Activated naive CD8-positive, alpha-beta T cell treated with anti-CD3 and anti-CD28 coated beads, Interleukin-2, amount 10 ng/mL, durations not matched to agents 7 days and 5 days (primary cell): ENCODE results near the gene DNAH10. TPM values are rescaled to one million over a fixed set of nuclear protein-coding genes. Genes with fewer than 3 reads are reported as not detected.

Experiments
- ATAC-seq: fragments of 150-1000 bp; cut with Tn5 transposase; one replicate; pipeline ENCODE4 v1.10.0; 2021; ENCODE audit warnings: low read depth, moderate library complexity
- POLR2A ChIA-PET: fragments of 350-600 bp; sonication (Branson Sonifier 250); formaldehyde crosslinking; loops from one replicate; lab custom pipeline; 2021; ENCODE audit warnings: antibody characterized with exemption; lab: Charles Lee
- DNase-seq: peaks from one replicate; pipeline ENCODE4 v3.0.0; 2021
- H3K27ac Mint-ChIP-seq: one replicate; pipeline ENCODE4 v1.8.0; 2022; ENCODE audit warnings: mild to moderate bottlenecking, mixed read lengths
- H3K27me3 Mint-ChIP-seq: one replicate; pipeline ENCODE4 v1.8.0; 2022; ENCODE audit warnings: mild to moderate bottlenecking, moderate library complexity, mixed read lengths
- H3K36me3 Mint-ChIP-seq: one replicate; pipeline ENCODE4 v1.8.0; 2021; ENCODE audit warnings: mild to moderate bottlenecking, mixed read lengths
- H3K4me1 Mint-ChIP-seq: one replicate; pipeline ENCODE4 v1.8.0; 2021; ENCODE audit warnings: mixed read lengths
- H3K4me3 Mint-ChIP-seq: one replicate; pipeline ENCODE4 v1.8.0; 2022; ENCODE audit warnings: mild to moderate bottlenecking, moderate library complexity, mixed read lengths
- H3K9me3 Mint-ChIP-seq: one replicate; pipeline ENCODE4 v1.8.0; 2021; ENCODE audit warnings: mixed read lengths
- total RNA-seq, 2 experiments: library from RNA; stranded (reverse); gene quantifications; one replicate each; pipeline ENCODE4 v1.2.3, GENCODE V29; 2021

Gene DNAH10
- total RNA-seq, 2 experiments from 2014 or later = 0.28 to 0.34 TPM

GRCh38 chr12:123726244-123726643, 35.9 kb upstream of the DNAH10 start:
- Mint-ChIP-seq H3K36me3 (peaks cover 32% of the 10 kb centered on the region), H3K9me3 (no peaks in the 10 kb centered on the region), H3K27me3 (no peaks in the 10 kb centered on the region), H3K4me3 (no peak overlapping the region), H3K27ac (peak overlapping the region; percentile 21), H3K4me1 (peaks cover 18% of the 10 kb centered on the region)
- DNase-seq = no peak
- no peak for ATAC-seq
- POLR2A ChIA-PET = interaction anchor here (4.5 kb wide), 1 partner anchor 13 kb away, joined by 29 read pairs; the partner anchor contains the start of gene ATP6V0A2

- no peak for DNase-seq
- no peak overlapping the region for H3K4me3 Mint-ChIP-seq
- no peaks in the 10 kb centered on the region for H3K27me3 Mint-ChIP-seq
- H3K36me3 Mint-ChIP-seq = peaks cover 38% of the 10 kb centered on the region
- POLR2A ChIA-PET = interaction anchor here (0.7 kb wide), 1 partner anchor 393 kb away, joined by 4 read pairs; no protein-coding TSS in a partner anchor
- no peak for ATAC-seq
- H3K9me3 Mint-ChIP-seq = no peaks in the 10 kb centered on the region
- H3K27ac Mint-ChIP-seq = no peak overlapping the region
- H3K4me1 Mint-ChIP-seq = peaks cover 20% of the 10 kb centered on the region
These were observed 35.1 kb upstream of the DNAH10 start for GRCh38 chr12:123726962-123727361.

GRCh38 chr12:123727878-123728277, 34.2 kb upstream of the DNAH10 start:
- Mint-ChIP-seq H3K27me3 (no peaks in the 10 kb centered on the region), H3K4me1 (peaks cover 20% of the 10 kb centered on the region), H3K9me3 (no peaks in the 10 kb centered on the region), H3K27ac (no peak overlapping the region), H3K4me3 (no peak overlapping the region), H3K36me3 (peaks cover 40% of the 10 kb centered on the region)
- ATAC-seq (no peak), DNase-seq (no peak)
- POLR2A ChIA-PET = interaction anchor here (0.7 kb wide), 1 partner anchor 394 kb away, joined by 4 read pairs; no protein-coding TSS in a partner anchor

- H3K9me3 Mint-ChIP-seq = no peaks in the 10 kb centered on the region
- no peaks in the 10 kb centered on the region for H3K27me3 Mint-ChIP-seq
- peaks cover 8% of the 10 kb centered on the region for H3K4me1 Mint-ChIP-seq
- no peak overlapping the region for H3K27ac Mint-ChIP-seq
- no peak overlapping the region for H3K4me3 Mint-ChIP-seq
- ATAC-seq (no peak), DNase-seq (no peak)
- POLR2A ChIA-PET = no interaction called here
- peaks cover 41% of the 10 kb centered on the region for H3K36me3 Mint-ChIP-seq
These were observed 30.5 kb upstream of the DNAH10 start for GRCh38 chr12:123731596-123731995.

GRCh38 chr12:123732251-123732650, 29.9 kb upstream of the DNAH10 start:
- peaks cover 44% of the 10 kb centered on the region for H3K36me3 Mint-ChIP-seq
- H3K4me1 Mint-ChIP-seq = peaks cover 10% of the 10 kb centered on the region
- no peaks in the 10 kb centered on the region for H3K27me3 Mint-ChIP-seq
- H3K4me3 Mint-ChIP-seq = no peak overlapping the region
- POLR2A ChIA-PET = no interaction called here
- H3K27ac Mint-ChIP-seq = no peak overlapping the region
- ATAC-seq = no peak
- DNase-seq = no peak
- H3K9me3 Mint-ChIP-seq = no peaks in the 10 kb centered on the region

DNA sequence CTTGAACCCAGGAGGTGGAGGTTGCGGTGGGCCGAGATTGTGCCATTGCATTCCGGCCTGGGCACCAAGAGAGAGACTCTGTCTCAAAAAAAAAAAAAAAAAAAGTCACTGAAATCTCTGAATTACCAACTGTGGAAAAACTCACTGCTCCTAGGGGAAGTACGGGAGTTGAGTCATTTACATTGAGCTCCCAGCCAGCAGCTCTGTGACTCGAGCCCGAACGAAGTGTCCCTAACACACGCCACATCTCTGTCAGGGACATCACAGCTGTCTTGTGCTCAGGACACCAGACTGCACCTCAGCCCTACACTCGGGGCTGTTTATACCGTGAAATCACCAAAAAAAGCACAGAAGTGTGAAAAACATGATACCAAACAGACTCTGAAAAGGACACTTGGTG, 28.9 kb upstream of the DNAH10 start:
- POLR2A ChIA-PET = no interaction called here
- peaks cover 42% of the 10 kb centered on the region for H3K36me3 Mint-ChIP-seq
- no peak for ATAC-seq

GRCh38 chr12:123734268-123734667, 27.8 kb upstream of the DNAH10 start:
- Mint-ChIP-seq H3K36me3 (peaks cover 41% of the 10 kb centered on the region), H3K27me3 (no peaks in the 10 kb centered on the region), H3K27ac (no peak overlapping the region), H3K4me1 (peaks cover 14% of the 10 kb centered on the region), H3K9me3 (no peaks in the 10 kb centered on the region), H3K4me3 (no peak overlapping the region)
- ATAC-seq = no peak
- DNase-seq = no peak
- POLR2A ChIA-PET = no interaction called here

More for the DNA sequence above, 28.9 kb upstream of the DNAH10 start:
- no peak overlapping the region for H3K4me3 Mint-ChIP-seq
- no peaks in the 10 kb centered on the region for H3K9me3 Mint-ChIP-seq
- no peak for DNase-seq
- no peaks in the 10 kb centered on the region for H3K27me3 Mint-ChIP-seq
- H3K27ac Mint-ChIP-seq = peak overlapping the region; percentile 22
- H3K4me1 Mint-ChIP-seq = peaks cover 13% of the 10 kb centered on the region

GRCh38 chr12:123741937-123742572, 20.0 kb upstream of the DNAH10 start:
- POLR2A ChIA-PET = interaction anchor here (0.6 to 1.0 kb wide), 3 partner anchors 18 to 34 kb away, joined by 3 to 4 read pairs (median 4); partner anchors contain the start of gene ATP6V0A2
- Mint-ChIP-seq H3K4me1 (peaks cover 24% of the 10 kb centered on the region), H3K27me3 (no peaks in the 10 kb centered on the region), H3K27ac (peak overlapping the region; percentile 94), H3K9me3 (no peaks in the 10 kb centered on the region), H3K4me3 (peak overlapping the region; percentile 68), H3K36me3 (peaks cover 45% of the 10 kb centered on the region)
- peak; percentile 43 for DNase-seq
- peak; percentile 93 for ATAC-seq

- Mint-ChIP-seq H3K36me3 (peaks cover 41% of the 10 kb centered on the region), H3K9me3 (no peaks in the 10 kb centered on the region), H3K27me3 (no peaks in the 10 kb centered on the region), H3K27ac (peak overlapping the region; percentile 85), H3K4me3 (peak overlapping the region; percentile 33), H3K4me1 (peaks cover 22% of the 10 kb centered on the region)
- no peak for ATAC-seq
- no peak for DNase-seq
- POLR2A ChIA-PET = no interaction called here
These were observed 19.1 kb upstream of the DNAH10 start for GRCh38 chr12:123743002-123743401.

GRCh38 chr12:123744836-123745235, 17.3 kb upstream of the DNAH10 start:
- Mint-ChIP-seq H3K4me1 (peaks cover 23% of the 10 kb centered on the region), H3K36me3 (peaks cover 35% of the 10 kb centered on the region), H3K27ac (no peak overlapping the region), H3K27me3 (no peaks in the 10 kb centered on the region), H3K4me3 (no peak overlapping the region), H3K9me3 (no peaks in the 10 kb centered on the region)
- no peak for ATAC-seq
- DNase-seq = no peak
- POLR2A ChIA-PET = interaction anchor here (1.2 kb wide), 1 partner anchor 33 kb away, joined by 3 read pairs; the partner anchor contains the start of gene ATP6V0A2

DNA sequence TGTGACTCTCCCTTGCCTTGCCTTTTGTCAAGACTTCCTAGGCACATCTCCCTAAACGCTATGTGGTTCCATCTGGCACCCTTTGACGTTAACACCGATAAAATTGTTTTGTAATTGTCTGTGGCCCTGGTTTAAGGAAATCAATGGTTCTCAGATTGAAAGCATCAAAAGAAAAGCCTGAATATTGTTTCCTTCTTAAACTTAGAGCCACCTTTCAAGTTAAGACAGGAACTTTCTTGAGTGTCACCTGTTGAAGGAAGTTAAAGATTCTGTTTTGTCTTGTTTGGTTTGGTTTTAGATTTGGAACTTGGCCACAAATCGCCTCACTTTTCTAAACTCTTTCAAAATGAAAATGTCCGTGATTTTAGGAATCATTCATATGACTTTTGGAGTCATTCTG, 14.8 kb upstream of the DNAH10 start:
- POLR2A ChIA-PET = no interaction called here

GRCh38 chr12:123748161-123748560, 13.9 kb upstream of the DNAH10 start:
- H3K9me3 Mint-ChIP-seq = no peaks in the 10 kb centered on the region
- peaks cover 18% of the 10 kb centered on the region for H3K36me3 Mint-ChIP-seq
- DNase-seq (no peak), ATAC-seq (no peak)
- no peaks in the 10 kb centered on the region for H3K27me3 Mint-ChIP-seq
- no peak overlapping the region for H3K27ac Mint-ChIP-seq
- H3K4me1 Mint-ChIP-seq = peaks cover 12% of the 10 kb centered on the region
- POLR2A ChIA-PET = no interaction called here
- H3K4me3 Mint-ChIP-seq = no peak overlapping the region

More for the DNA sequence above, 14.8 kb upstream of the DNAH10 start:
- Mint-ChIP-seq H3K9me3 (no peaks in the 10 kb centered on the region), H3K27ac (no peak overlapping the region), H3K36me3 (peaks cover 21% of the 10 kb centered on the region), H3K4me1 (peaks cover 18% of the 10 kb centered on the region), H3K4me3 (no peak overlapping the region), H3K27me3 (no peaks in the 10 kb centered on the region)
- ATAC-seq (no peak), DNase-seq (no peak)

- H3K4me1 Mint-ChIP-seq = peaks cover 11% of the 10 kb centered on the region
- H3K36me3 Mint-ChIP-seq = peaks cover 18% of the 10 kb centered on the region
- POLR2A ChIA-PET = no interaction called here
- no peaks in the 10 kb centered on the region for H3K27me3 Mint-ChIP-seq
- H3K27ac Mint-ChIP-seq = no peak overlapping the region
- no peaks in the 10 kb centered on the region for H3K9me3 Mint-ChIP-seq
- H3K4me3 Mint-ChIP-seq = no peak overlapping the region
- ATAC-seq = no peak
- no peak for DNase-seq
These were observed 13.4 kb upstream of the DNAH10 start for GRCh38 chr12:123748661-123749060.

DNA sequence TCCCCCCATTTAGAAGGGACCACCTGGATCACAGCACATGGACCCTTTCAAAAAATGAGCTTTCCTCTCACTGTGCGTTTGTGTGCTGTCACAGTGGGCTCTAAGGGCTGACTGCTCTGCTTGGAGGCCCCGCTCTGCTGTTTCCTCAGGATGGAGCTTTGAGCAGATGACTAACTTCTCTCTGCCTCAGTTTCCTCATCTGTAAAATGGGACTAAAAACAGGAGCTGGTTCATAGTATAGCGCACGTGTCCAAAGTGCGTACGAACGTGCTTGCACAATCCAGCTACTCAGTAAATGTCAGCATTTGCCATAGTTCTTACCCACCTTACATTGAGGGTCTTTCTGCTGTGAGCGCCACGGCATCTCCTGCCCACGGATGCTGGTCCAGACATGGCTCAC, 12.7 kb upstream of the DNAH10 start:
- DNase-seq (no peak), ATAC-seq (no peak)
- POLR2A ChIA-PET = no interaction called here
- H3K9me3 Mint-ChIP-seq = no peaks in the 10 kb centered on the region
- H3K36me3 Mint-ChIP-seq = peaks cover 22% of the 10 kb centered on the region
- H3K4me1 Mint-ChIP-seq = peaks cover 11% of the 10 kb centered on the region
- no peak overlapping the region for H3K4me3 Mint-ChIP-seq
- no peak overlapping the region for H3K27ac Mint-ChIP-seq
- no peaks in the 10 kb centered on the region for H3K27me3 Mint-ChIP-seq
